Glutamatergic neuron (in vitro differentiated cells): ENCODE data around the gene ADAMTS4. TPM values are rescaled to one million over a fixed set of nuclear protein-coding genes. Genes with fewer than 3 reads are reported as not detected.
A peak's percentile ranks its signal among the peaks of the same experiment; 100 is the strongest.

Experiments used
- DNase-seq: peaks from one replicate; pipeline ENCODE4 v3.0.0; 2022
- H3K27ac Mint-ChIP-seq: one replicate; pipeline ENCODE4 v1.8.0; 2020; ENCODE audit warnings: mild to moderate bottlenecking, mixed read lengths, inconsistent platforms; ENCODE audit not compliant: unreplicated experiment
- H3K27me3 Mint-ChIP-seq: one replicate; pipeline ENCODE4 v1.8.0; 2020; ENCODE audit warnings: mild to moderate bottlenecking, moderate library complexity, mixed read lengths, inconsistent platforms; ENCODE audit not compliant: unreplicated experiment
- H3K36me3 Mint-ChIP-seq: one replicate; pipeline ENCODE4 v1.8.0; 2020; ENCODE audit warnings: mild to moderate bottlenecking, mixed read lengths, inconsistent platforms; ENCODE audit not compliant: unreplicated experiment
- H3K4me1 Mint-ChIP-seq: one replicate; pipeline ENCODE4 v1.8.0; 2020; ENCODE audit warnings: mild to moderate bottlenecking, low read depth, mixed read lengths, inconsistent platforms; ENCODE audit not compliant: unreplicated experiment
- H3K4me3 Mint-ChIP-seq: one replicate; pipeline ENCODE4 v1.8.0; 2020; ENCODE audit warnings: mild to moderate bottlenecking, mixed read lengths, inconsistent platforms; ENCODE audit not compliant: unreplicated experiment
- H3K9me3 Mint-ChIP-seq: one replicate; pipeline ENCODE4 v1.8.0; 2020; ENCODE audit warnings: mild to moderate bottlenecking, moderate library complexity, mixed read lengths, inconsistent platforms; ENCODE audit not compliant: unreplicated experiment
- total RNA-seq: library from RNA; stranded (reverse); fragmentation: NEBNext Ultra II Directional; extraction: Animal tissue kit (Norgen Biotek cat#: 25700); gene quantifications from one replicate; pipeline ENCODE4 v1.2.1, GENCODE V29; 2021; ENCODE audit not compliant: unreplicated experiment
- TF ChIP-seq, protein P1 (sequence below): fragments of 200-600 bp; sonication (generic); IDR thresholded peaks from one replicate; pipeline ENCODE4 v1.5.0; 2021; ENCODE audit not compliant: partially characterized antibody, unreplicated experiment

Gene ADAMTS4
- total RNA-seq, 1 donor from 2014 or later: 12.3 TPM

DNA sequence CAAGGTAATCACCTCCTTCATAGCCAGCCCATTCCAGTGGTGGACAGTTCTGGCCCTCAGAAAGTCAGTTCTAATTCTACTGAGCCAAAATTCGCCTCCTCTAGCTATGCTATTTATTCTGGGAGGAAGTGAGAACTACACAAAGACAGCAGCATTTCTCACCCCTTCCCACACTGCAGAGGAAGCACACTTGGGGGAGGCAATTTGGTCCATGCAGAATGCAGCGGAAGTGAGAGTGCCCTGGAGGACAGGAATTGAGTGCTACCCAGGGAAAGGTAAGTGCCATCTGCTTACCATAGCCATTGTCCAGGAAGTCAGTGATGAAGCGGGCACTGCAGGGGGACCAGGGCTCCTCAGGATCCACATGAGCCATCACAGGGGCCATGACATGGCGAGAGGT lies 3.7 kb downstream of the ADAMTS4 start:
- Mint-ChIP-seq H3K9me3 (peaks cover 4% of the 10 kb centered on the region), H3K27me3 (peaks cover 12% of the 10 kb centered on the region), H3K27ac (no peak overlapping the region), H3K36me3 (no peaks in the 10 kb centered on the region), H3K4me3 (no peak overlapping the region), H3K4me1 (peaks cover 24% of the 10 kb centered on the region)
- DNase-seq: no peak
- TF ChIP-seq, protein P1, sequence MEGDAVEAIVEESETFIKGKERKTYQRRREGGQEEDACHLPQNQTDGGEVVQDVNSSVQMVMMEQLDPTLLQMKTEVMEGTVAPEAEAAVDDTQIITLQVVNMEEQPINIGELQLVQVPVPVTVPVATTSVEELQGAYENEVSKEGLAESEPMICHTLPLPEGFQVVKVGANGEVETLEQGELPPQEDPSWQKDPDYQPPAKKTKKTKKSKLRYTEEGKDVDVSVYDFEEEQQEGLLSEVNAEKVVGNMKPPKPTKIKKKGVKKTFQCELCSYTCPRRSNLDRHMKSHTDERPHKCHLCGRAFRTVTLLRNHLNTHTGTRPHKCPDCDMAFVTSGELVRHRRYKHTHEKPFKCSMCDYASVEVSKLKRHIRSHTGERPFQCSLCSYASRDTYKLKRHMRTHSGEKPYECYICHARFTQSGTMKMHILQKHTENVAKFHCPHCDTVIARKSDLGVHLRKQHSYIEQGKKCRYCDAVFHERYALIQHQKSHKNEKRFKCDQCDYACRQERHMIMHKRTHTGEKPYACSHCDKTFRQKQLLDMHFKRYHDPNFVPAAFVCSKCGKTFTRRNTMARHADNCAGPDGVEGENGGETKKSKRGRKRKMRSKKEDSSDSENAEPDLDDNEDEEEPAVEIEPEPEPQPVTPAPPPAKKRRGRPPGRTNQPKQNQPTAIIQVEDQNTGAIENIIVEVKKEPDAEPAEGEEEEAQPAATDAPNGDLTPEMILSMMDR: no peak

DNA sequence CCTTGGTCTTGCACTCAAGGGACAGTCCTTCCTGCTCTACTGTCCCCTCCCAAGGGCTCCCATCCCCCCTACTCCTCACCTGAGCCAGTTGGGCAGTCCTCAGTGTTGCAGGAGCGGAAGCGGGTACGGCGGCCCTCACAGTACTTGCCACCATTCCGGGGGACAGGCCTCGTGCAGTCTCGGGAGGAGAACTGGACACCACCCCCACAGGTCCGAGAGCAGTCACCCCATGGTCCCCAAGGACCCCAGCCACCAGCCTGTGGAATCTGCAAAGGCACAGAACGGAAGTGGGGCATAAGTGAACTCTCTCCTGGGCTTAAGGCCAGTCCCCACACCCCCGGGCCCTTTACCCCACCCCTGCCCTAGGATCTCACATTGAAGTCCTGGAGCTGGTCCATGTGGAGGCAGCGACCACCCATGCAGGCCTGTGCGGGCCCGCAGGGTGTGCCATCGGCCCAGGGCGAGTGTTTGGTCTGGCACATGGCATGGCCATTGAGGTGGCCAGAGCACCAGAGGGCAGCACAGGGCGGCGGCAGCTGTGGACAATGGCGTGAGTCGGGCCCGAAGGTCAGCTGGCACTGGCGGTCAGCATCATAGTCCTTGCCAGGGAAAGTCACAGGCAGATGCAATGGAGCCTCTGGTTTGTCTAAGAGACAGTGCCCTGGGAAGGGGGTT lies 5.2 kb downstream of the ADAMTS4 start:
- Mint-ChIP-seq H3K36me3 (no peaks in the 10 kb centered on the region), H3K4me1 (peaks cover 13% of the 10 kb centered on the region), H3K27ac (no peak overlapping the region), H3K4me3 (no peak overlapping the region), H3K27me3 (peaks cover 9% of the 10 kb centered on the region), H3K9me3 (peaks cover 2% of the 10 kb centered on the region)
- DNase-seq: no peak
- TF ChIP-seq, protein P1: no peak

DNA sequence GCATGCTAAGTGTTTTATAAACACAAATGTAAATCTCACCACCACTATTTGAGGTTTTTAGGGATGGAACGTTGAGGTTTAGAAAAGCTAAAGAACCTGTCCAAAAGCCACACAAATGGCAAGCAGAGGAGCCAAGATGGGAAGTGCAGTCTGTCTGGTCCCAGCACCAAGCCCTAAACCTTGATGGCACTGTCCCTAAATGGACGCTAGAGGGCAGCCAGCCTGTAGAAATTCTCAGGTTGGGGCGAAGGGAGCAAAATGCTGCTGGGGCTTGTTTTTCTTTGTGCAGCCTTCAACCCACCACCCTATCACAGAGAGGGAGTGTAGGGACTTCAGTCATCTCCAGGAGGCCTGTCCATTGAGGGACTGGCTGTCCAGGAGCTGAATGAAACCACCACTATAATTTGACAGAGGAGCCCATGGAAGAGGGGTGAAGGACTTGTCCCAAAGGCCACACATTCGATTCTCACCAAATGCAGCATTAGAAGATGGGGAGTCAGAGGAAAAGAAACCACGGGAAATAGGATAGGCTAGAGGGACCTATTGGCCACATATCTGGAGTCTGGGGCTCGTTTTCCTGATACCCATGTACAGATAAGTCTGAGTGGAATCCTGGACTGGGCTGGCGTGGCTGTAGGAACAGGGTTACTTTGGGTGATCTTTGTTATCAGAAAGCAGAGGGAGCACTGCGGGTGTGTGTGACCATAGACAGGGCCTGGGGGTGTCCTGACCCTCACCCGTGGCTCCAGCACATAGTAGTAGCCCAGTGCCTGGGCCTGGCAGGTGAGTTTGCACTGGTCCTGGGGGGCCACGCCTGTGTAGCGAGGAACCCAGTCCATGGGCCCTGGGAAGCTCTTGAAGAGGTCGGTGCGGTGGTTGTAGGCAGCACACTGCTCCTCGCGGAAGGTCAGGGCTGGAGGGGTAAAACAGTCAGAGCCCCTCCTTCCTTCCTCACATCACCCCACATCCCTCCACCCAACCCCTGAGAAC lies 6.1 kb downstream of the ADAMTS4 start:
- peaks cover 8% of the 10 kb centered on the region for H3K27me3 Mint-ChIP-seq
- TF ChIP-seq, protein P1: peak; percentile 88
- peak overlapping the region; percentile 84 for H3K27ac Mint-ChIP-seq
- no peaks in the 10 kb centered on the region for H3K36me3 Mint-ChIP-seq
- peak overlapping the region; percentile 36 for H3K4me3 Mint-ChIP-seq
- peaks cover 2% of the 10 kb centered on the region for H3K9me3 Mint-ChIP-seq
- H3K4me1 Mint-ChIP-seq: peaks cover 13% of the 10 kb centered on the region
- peak; percentile 68 for DNase-seq

DNA sequence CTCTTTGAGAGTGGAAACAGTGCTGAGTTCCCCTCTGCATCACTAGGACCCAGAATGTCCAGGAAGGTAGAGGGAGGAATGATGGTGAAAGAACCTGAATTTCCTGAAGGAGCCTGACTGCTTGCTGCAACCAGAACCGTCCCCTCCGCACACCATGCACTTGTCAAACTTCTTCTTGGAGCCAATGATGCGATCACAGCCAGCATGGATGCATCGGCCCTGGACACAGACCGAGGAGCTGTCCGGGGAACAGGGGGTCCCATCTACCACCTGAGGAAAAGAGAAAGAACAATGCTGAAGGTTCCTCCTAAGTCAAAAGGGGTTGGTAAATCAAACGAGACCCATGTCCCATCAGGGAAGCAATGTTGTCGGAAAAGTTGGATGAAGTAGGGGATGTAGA lies 6.9 kb downstream of the ADAMTS4 start:
- no peak overlapping the region for H3K27ac Mint-ChIP-seq
- H3K9me3 Mint-ChIP-seq: peaks cover 2% of the 10 kb centered on the region
- no peak for DNase-seq
- TF ChIP-seq, protein P1: no peak
- H3K27me3 Mint-ChIP-seq: peaks cover 10% of the 10 kb centered on the region
- H3K4me1 Mint-ChIP-seq: peaks cover 13% of the 10 kb centered on the region
- no peak overlapping the region for H3K4me3 Mint-ChIP-seq
- no peaks in the 10 kb centered on the region for H3K36me3 Mint-ChIP-seq
